H1 (cell line): ENCODE data around the gene FLCN.

ENCODE experiments used
- ASH2L ChIP-seq: fragments of 200-600, 300-600 bp; sonication (generic); IDR thresholded peaks from one replicate; pipeline ENCODE4 v1.7.1; 2017; ENCODE audit warnings: low read length
- EP300 ChIP-seq, 2 experiments: IDR thresholded peaks; 1 replicate in 1 of 2; 2 replicates in 1 of 2; pipeline ENCODE4 v1.6.1; 2011 to 2012; ENCODE audit warnings: low read depth in 2 of 2, low read length in 2 of 2, mild to moderate bottlenecking in 2 of 2, borderline replicate concordance in 1 of 2, inconsistent platforms in 1 of 2, moderate library complexity in 1 of 2
- EZH2 ChIP-seq: fragments of 200-600 bp; sonication (generic); IDR thresholded peaks from 2 replicates; pipeline ENCODE4 v1.7.1; 2012; ENCODE audit warnings: low read depth, mild to moderate bottlenecking, moderate library complexity, low read length, inconsistent platforms; ENCODE audit not compliant: severe bottlenecking
- JUND ChIP-seq: IDR thresholded peaks from 2 replicates; pipeline ENCODE4 v1.6.1; 2011; ENCODE audit warnings: mild to moderate bottlenecking, improper control_type of control experiment, low read length
- KDM4A ChIP-seq: IDR thresholded peaks from one replicate; pipeline ENCODE4 v1.7.1; 2012; ENCODE audit warnings: low read depth, mild to moderate bottlenecking, moderate library complexity, low read length, inconsistent platforms; ENCODE audit not compliant: severe bottlenecking
- POLR2A ChIP-seq, 2 experiments: IDR thresholded peaks; 1 replicate in 1 of 2; 2 replicates in 1 of 2; pipeline ENCODE4 v1.6.1; 2011; ENCODE audit warnings: low read depth in 2 of 2, low read length in 2 of 2, mild to moderate bottlenecking in 2 of 2; ENCODE audit errors: control extremely low read depth in 1 of 2
- POLR2AphosphoS5 ChIP-seq: IDR thresholded peaks from 2 replicates; pipeline ENCODE4 v1.6.1; 2011; ENCODE audit warnings: low read depth, low read length
- RAD21 ChIP-seq, 2 experiments: IDR thresholded peaks in 1 of 2; conservative IDR thresholded peaks in 1 of 2; 2 replicates each; pipeline ENCODE4 v1.6.1; 2011; ENCODE audit warnings: low read depth in 2 of 2, low read length in 2 of 2, improper control_type of control experiment in 1 of 2, inconsistent platforms in 1 of 2, mild to moderate bottlenecking in 1 of 2, moderate library complexity in 1 of 2
- RNF2 ChIP-seq: fragments of 200-900, 300-1000 bp; sonication (generic); IDR thresholded peaks from 2 replicates; pipeline ENCODE4 v1.7.1; 2016; ENCODE audit warnings: borderline replicate concordance, low read depth, mild to moderate bottlenecking, antibody characterized with exemption, low read length; ENCODE audit not compliant: poor library complexity, severe bottlenecking; ENCODE audit errors: missing control alignments
- SIRT6 ChIP-seq: IDR thresholded peaks from one replicate; pipeline ENCODE4 v1.7.1; 2012; ENCODE audit warnings: low read length, inconsistent platforms
- ZNF274 ChIP-seq: IDR thresholded peaks from 2 replicates; pipeline ENCODE4 v1.7.0; 2012; ENCODE audit warnings: low read length, borderline replicate concordance; ENCODE audit errors: extremely low read depth
- TF ChIP-seq, protein P1 (sequence below), 3 experiments: IDR thresholded peaks; 1 replicate in 2 of 3; 2 replicates in 1 of 3; pipeline versions ENCODE4 v1.5.1 to v1.6.1; 2011; ENCODE audit warnings: low read length in 3 of 3, mild to moderate bottlenecking in 3 of 3, inconsistent platforms in 2 of 3, low read depth in 1 of 3, moderate library complexity in 1 of 3; ENCODE audit not compliant: insufficient read depth in 1 of 3; ENCODE audit errors: control extremely low read depth in 1 of 3

DNA sequence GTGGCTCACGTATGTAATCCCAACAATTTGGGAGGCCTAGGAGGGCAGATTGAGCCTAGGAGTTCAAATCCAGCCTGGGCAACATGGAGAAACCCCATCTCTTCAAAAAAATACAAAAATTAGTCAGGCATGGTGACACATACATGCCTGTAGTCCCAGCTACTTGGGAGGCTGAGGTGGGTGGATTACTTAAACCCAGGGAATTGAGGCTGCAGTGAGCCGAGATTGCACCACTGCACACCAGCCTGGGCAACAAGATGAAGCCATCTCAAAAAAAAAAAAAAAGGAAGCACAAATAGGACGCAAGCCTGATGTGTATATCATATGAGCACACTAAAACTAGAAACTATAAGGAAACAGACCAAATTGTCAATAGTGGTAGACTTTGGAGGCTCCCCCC lies 17.1 kb upstream of the FLCN start:
- TF ChIP-seq SIRT6 (no peak), EZH2 (no peak), POLR2A (IDR thresholded peaks at IDR 0.05; ENCODE audit: control extremely low read depth in 1 of 2, low read depth in 2 of 2, low read length in 2 of 2) (no peak), POLR2AphosphoS5 (no peak), ASH2L (no peak), EP300 (IDR thresholded peaks at IDR 0.05; ENCODE audit: borderline replicate concordance in 1 of 2, low read depth in 2 of 2, low read length in 2 of 2) (no peak), ZNF274 (no peak), RAD21 (IDR thresholded peaks at IDR 0.05 in 1 of 2, conservative IDR thresholded peaks at IDR 0.05 in 1 of 2; ENCODE audit: low read depth in 2 of 2, low read length in 2 of 2) (no peak), RNF2 (no peak), KDM4A (no peak), JUND (no peak)
- TF ChIP-seq, protein P1, sequence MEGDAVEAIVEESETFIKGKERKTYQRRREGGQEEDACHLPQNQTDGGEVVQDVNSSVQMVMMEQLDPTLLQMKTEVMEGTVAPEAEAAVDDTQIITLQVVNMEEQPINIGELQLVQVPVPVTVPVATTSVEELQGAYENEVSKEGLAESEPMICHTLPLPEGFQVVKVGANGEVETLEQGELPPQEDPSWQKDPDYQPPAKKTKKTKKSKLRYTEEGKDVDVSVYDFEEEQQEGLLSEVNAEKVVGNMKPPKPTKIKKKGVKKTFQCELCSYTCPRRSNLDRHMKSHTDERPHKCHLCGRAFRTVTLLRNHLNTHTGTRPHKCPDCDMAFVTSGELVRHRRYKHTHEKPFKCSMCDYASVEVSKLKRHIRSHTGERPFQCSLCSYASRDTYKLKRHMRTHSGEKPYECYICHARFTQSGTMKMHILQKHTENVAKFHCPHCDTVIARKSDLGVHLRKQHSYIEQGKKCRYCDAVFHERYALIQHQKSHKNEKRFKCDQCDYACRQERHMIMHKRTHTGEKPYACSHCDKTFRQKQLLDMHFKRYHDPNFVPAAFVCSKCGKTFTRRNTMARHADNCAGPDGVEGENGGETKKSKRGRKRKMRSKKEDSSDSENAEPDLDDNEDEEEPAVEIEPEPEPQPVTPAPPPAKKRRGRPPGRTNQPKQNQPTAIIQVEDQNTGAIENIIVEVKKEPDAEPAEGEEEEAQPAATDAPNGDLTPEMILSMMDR (IDR thresholded peaks at IDR 0.05; ENCODE audit: control extremely low read depth in 1 of 3, insufficient read depth in 1 of 3, low read depth in 1 of 3, low read length in 3 of 3), result no peak
